ENCODE data around the gene BAG1.

DNA sequence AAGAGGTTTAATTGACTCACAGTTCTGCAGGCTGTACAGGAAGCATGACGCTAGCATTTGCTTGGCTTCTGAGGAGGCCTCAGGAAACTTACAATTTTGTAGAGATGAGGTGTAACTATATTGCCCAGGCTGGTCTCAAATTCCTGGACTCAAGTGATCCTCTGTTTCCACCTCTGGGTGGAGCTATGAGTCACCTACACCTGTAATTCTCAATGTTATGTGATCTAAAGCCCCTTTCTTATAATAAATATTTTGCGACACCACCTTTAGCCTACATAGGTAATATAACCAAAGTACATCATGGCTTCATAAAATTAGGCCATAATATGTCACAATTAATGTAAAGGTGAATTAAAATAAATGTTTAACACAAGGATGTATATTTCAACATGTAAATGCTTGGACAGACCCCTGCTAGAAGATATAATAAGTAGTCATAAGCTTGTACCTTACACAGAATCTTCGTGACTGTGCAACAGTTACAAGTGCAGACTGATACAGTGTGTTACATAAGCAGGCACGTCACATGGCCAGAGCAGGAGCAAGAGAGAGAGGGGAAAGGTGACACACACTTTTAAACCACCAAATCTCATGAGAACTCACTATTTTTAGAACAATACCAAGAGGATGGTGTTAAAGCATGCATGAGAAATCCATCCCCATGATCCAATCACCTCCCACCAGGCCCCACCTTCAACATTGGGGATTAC is 54.3 kb downstream of the BAG1 start:
- TF ChIP-seq POLR2A (IDR thresholded peaks at IDR 0.05; ENCODE audit: low read depth, low read length): no peak
- TF ChIP-seq POLR2AphosphoS5 (IDR thresholded peaks at IDR 0.05; ENCODE audit: low read depth, low read length): no peak
- TF ChIP-seq TAF1 (IDR thresholded peaks at IDR 0.05; ENCODE audit: borderline replicate concordance, low read depth, low read length): no peak

Measured in GM12892 (cell line).